Endometrial microvascular endothelial cells (primary cell): Measurements from ENCODE around the gene MGLL. TPM values are rescaled to one million over a fixed set of nuclear protein-coding genes. Genes with fewer than 3 reads are reported as not detected.

Experiments
- in situ Hi-C: cut with HindIII; loops from 2 replicates; pipeline ENCODE4 v1.10.0; 2017; ENCODE audit warnings: low sequenced_read_pairs, low pct_unique_long_range_greater_than_20kb; ENCODE audit errors: inconsistent ontology term
- total RNA-seq: library from RNA; depleted of rRNA; stranded (reverse); fragments of >200 nt; gene quantifications from one replicate; pipeline ENCODE4 v1.2.3, GENCODE V29; 2015; ENCODE audit errors: inconsistent ontology term

MGLL gene
- total RNA-seq, 1 donor from 2014 or later: 138 TPM

DNA sequence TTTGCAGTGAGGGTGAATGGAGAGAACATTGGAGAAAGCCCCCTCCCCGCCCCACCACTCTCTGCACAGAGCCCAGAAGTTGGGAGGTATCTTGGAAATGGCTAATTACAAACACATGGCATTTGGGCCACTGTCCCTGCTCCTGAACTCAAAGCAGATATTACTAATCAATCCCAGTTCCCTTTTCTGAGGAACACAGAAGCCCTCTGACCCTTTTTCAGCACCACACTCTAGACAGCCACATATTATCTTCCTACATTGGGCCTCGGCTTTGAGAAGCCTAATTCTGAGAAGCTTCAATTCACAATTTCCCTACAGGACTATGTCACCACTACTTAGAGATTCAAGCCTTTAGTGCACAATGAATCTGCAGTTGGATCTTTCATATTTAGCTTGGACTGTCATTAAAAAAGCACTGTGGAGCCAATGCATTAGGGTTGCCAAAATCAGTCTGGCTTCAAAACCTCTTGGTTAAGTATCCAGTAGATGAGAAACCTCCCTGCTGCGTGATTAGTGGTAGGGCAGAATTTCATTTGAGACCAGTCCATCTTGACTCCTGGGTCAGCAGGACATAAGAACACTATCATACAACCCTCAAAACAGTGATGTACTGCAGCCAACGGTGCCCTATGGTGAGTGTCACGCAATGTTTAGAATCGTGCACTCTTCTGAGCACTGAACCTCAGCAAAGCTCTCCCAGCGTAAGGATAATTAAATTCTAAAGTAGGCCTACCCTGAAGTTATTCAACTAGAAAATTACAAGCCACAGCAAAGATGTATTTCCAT is 26.1 kb downstream of the MGLL start:
- in situ Hi-C loops: no loop called here

DNA sequence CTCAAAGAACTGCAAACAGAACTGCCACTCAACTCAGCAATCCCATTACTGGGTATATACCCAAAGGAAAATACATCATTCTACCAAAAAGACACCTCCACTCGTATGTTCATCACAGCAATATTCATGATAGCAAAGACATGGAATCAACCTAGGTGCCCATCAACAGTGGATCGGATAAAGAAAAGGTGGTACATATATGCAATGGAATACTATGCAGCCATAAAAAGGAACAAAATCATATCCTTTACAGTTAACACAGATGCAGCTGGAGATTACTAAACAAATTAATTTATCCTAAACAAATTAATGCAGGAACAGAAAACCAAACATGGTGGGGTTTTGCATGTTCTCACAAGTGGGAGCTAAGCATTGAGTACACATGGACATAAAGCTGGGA is 27.3 kb downstream of the MGLL start:
- in situ Hi-C loops: no loop called here

DNA sequence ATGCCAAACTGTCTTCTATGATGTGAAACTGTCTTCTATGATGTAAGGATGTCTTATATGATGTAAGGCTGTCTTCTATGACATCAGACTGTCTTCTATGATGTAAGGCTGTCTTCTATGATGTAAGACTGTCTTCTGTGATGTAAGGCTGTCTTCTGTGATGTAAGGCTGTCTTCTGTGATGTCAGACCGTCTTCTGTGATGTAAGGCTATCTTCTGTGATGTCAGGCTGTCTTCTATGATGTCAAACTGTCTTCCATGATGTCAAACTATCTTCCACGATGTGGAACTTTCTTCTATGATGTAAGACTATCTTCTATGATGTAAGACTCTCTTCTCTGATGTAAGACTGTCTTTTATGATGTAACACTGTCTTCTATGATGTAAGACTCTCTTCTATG is 27.9 kb downstream of the MGLL start:
- in situ Hi-C loops: no loop called here

DNA sequence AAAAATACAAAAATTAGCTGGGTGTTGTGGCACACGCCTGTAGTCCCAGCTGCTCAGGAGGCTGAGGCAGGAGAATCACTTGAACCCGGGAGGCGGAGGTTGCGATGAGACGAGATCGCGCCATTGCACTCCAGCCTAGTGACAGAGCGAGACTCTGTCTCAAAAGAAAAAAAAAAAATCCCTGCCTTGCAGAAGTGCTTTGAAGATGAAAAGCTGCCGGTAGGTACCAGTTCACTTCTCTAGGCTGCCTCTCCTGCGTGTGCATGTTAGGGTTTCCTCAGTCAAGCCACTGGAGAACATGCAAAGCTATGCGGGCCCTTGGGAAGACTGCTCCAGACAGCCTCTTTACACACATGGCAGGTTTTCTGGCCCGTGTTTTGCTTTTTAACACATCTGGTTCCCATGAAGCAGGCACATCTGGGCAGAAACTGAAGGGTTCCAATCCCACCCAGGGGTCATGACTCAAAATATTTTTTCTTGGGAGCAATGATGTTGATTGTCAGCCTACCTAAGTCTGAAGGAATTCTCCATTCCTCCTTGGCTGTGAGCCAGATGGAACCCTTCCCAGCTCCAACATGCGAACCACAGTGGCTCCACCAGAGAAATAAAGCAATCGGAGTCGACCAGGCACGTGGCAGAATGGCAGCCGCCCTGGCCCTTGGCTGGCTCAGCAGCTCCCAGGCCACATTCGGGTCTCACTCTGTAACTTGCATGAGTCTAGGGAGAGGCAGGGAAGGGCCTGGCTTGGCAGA is 29.6 kb downstream of the MGLL start:
- in situ Hi-C loops: no loop called here

DNA sequence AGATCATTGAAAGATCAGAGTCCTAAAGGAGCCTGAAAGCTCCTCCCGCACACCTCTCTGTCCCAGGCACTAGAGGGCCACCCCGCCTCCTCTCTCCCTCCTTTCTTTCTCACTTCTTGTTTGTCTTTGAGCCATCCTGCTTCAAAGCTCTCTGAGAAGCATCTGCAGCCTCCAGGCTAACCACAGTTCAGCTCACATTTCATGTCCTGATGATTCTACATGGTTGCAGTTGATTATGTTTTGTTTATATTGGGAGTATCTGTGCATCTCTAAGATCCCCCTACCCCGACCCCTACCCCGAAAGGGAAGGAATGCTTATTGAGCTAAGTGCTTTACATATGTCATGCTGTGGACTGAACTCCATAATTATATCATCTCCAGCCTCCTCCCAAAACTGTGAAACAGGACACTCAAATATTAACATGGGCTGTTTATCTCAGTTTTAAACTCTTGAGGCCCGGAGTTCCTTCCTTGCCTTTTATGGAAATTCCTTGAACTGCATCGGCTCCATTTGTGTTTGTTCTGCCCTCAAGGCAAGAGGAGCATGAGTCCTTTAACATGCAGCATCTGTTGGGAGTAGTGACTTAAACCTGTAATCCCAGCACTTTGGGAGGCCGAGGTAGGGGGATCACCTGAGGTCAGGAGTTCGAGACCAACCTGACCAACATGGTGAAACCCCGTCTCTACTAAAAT is 30.9 kb downstream of the MGLL start:
- in situ Hi-C loops: no loop called here

DNA sequence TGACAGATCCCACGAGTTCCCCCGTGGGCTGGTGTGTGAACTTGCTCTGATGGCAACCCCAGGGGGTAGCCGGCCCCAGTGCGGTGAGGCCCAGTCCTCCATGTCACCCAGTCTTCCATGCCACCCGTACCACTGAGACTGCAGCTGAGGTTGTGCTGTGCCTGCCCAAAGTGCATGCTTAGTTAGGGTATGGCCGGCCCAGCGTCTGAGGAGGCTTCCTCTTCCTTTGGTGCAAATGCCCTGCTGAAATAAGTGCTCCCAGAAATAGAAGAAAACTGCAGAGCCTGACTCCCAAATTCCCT is 31.5 kb downstream of the MGLL start:
- in situ Hi-C loops: no loop called here

DNA sequence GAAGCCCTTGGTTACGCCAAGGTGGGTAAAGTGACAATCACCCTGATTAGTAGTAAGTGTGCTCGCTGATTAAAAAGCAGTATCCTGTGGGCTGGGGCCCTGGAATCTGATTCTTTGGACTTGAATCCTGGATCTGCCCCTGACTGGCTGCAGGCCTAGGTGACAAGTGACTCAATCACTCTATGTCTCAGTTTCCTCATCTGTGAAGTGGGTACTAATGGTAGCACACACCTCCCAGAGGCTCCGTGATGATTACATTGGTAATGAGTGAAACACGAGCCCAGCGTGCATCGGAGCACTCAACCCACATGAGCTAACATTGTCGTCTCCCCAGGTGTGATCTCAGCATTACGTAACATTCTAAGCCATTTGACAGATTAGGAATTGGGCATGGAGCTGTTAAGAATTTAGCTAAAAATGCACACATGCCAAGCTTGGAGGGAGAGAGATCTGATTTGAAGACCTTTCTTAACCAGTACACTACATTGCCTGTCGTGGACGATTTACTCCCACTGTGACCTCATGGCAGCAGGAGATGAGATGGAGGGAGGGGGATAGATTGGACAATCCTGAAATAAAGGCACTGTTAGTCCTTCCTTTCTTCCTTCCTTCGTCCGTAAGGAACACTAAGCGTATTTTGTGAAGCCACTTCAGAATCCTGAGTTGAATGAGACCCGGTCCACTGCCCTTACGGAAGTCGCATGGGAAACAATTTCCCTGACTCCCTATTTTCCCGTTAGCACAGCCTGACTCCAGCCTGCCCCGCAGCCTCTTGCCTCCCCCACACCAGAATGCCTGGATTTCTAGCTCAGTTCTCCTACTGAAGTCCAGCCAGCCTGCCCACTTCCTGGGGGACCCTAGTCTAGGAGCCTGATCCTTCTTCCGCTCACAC is 32.1 kb downstream of the MGLL start:
- in situ Hi-C loops: no loop called here

DNA sequence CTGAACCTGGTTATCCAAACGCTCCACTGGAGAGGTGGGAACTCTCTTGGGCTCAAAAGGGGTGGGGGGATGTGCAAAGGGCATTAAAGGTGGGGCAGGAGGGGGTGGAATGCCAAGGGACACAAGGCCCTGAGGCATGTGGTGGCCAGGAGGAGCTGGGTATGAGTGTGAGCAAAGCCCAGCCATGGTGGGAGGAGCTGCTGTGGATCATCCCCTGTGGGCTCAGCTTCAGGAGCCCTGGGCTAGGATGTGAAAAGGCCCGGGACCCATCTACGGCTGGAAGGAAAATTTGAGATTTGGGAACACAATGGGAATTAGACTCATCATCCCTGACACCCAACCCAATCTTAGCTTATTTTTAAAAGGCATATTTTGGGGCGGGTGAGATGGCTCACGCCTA is 33.3 kb downstream of the MGLL start:
- in situ Hi-C loops: no loop called here

GRCh38 chr3:127788451-127788909 is 33.8 kb downstream of the MGLL start:
- in situ Hi-C loops: no loop called here

DNA sequence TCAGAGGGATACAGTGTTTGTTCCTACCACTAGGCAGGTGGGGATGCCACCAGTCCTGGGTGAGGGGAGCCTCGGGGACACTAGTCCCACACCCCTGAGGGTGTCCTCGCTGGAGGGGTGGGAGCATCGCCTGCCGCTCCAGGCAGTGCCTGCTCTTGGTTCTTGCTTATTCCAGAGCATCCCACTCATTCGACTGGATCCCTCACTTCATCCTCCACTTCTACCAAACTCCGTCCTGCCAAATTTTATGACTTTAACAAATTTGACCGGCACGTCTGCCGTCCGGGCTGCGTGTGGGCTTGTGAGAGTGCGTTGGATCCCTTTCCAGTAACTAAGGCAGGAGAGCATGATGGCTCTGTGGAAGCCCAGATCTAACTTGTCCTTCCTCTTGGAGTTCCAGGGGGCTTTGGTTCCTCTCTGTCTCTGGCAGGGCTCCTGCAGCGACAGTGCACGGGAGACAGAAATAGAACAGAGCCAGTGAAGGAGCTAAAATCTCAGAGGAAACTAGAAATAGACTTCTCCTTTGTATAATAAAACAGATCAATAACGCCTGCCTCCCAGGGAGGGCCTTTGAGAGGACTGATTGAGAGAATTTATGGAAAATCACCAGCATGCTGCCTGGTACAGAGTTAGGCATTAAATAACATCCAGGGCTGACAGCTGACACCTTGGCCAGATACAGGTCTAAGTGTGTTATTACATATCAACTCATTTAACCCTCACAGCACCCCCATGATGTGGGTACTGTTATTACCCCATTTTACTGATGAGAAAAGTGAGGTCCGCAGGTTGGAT is 34.5 kb downstream of the MGLL start:
- in situ Hi-C loops: no loop called here

DNA sequence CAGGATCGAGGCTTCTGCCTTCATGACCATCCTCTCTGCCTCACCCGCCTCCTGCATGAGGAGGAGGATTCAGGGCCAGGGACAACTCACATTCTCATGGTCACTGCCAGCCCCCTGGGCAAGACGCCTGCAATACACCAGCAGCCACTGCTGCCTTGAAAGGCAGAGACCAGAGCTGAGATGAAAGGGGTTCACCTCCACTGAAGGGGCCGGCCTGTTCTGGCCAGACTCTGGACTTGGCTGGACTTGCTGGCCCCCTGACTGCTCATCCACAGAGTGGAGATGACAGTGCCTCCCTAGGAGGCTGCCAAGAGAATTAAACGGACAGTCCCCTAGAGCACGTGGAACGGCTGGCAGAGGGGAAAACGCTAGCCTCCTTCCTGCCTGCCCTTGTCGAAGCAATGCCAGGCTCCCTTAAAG is 35.2 kb downstream of the MGLL start:
- in situ Hi-C loops: no loop called here

GRCh38 chr3:127786353-127787070 is 35.8 kb downstream of the MGLL start:
- in situ Hi-C loops: no loop called here

- in situ Hi-C loops: no loop called here
Observed at GRCh38 chr3:127785711-127786265, 36.5 kb downstream of the MGLL start.

GRCh38 chr3:127784865-127785710 is 37.2 kb downstream of the MGLL start:
- in situ Hi-C loops: no loop called here

DNA sequence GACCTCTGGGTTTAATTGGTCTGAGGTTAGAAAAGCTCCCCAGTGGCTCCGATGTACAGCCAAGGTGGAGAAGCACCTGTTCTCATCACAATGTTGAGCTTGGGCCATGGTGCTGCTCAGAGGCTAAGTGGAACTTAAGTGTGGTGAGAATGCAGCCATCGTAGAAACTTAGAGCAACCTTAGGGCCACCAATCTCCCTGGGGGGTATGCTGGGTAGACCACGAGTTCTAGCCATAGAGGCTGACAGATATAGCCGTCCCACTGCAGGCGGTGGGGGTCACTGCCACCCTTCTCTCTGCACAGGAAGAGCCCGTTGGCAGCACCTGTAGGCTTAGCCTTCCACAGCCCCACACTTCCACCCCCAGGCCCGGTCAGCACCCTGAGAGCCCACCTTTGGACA is 38.0 kb downstream of the MGLL start:
- in situ Hi-C loops: no loop called here

DNA sequence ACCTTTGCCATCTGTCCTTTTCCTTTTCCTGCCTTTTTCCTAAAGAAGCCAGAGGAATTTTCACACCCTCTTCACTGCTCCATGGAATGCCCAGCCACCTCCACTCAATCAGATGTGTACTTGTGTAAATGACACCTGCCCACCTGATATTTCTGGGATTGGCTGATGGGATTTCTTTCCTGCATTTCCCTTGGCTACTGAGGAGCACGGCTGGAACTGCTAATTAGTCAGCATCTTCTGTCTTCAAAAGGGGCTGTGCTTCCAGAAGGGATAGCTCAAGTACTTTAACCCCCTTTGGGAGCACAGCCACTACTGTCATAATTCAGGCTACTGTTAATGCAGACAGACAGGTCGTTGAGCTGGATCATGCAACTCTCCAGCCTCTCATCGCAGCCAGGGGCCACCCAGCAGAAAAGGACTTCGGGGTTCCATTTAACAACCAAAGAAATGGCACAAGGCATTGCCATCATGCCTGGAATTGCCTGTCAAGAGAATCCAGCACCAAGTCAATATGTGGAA is 38.6 kb downstream of the MGLL start:
- in situ Hi-C loops: no loop called here
